Stomach (tissue), 4 donors: ENCODE data around the gene GOLM1.

Experiments
- EP300 ChIP-seq: sonication (generic); formaldehyde crosslinking; IDR thresholded peaks from one replicate; pipeline ENCODE4 v1.6.1; 2017; ENCODE audit warnings: antibody characterized with exemption
- TF ChIP-seq, protein P1 (sequence below), 7 experiments: fragments of 450-650 bp in 4 of 7; fragments of 200-600 bp in 3 of 7; sonication (generic) in 3 of 7; IDR thresholded peaks; one replicate each; pipeline ENCODE4 v1.5.1; 2016 to 2019; ENCODE audit warnings: antibody characterized with exemption in 7 of 7, control low read depth in 2 of 7, mild to moderate bottlenecking in 1 of 7

DNA sequence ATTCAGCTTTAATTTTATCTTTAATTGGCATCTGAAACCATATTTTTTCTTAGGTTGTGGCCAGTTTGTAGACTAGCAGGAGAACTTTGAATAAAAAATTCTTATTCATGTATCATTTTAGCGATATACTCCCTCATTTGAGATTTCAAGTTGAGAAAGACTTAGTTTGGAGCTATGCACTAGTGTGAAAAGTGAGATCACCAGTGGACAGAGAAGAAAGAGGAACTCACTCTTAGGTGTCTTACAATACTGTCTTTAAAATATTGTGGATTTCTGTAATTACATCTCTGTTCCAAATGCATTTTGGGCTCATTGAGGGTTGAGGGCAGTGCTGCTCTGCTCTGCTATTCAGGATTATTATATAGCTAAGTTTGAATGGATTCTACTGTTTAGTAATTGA, 103.8 kb downstream of the GOLM1 start:
- no peak for TF ChIP-seq EP300
- TF ChIP-seq, protein P1, sequence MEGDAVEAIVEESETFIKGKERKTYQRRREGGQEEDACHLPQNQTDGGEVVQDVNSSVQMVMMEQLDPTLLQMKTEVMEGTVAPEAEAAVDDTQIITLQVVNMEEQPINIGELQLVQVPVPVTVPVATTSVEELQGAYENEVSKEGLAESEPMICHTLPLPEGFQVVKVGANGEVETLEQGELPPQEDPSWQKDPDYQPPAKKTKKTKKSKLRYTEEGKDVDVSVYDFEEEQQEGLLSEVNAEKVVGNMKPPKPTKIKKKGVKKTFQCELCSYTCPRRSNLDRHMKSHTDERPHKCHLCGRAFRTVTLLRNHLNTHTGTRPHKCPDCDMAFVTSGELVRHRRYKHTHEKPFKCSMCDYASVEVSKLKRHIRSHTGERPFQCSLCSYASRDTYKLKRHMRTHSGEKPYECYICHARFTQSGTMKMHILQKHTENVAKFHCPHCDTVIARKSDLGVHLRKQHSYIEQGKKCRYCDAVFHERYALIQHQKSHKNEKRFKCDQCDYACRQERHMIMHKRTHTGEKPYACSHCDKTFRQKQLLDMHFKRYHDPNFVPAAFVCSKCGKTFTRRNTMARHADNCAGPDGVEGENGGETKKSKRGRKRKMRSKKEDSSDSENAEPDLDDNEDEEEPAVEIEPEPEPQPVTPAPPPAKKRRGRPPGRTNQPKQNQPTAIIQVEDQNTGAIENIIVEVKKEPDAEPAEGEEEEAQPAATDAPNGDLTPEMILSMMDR (IDR thresholded peaks at IDR 0.05): no peak
